Activated T-cell treated with anti-CD3 and anti-CD28 coated beads for 24 hours (primary cell): ENCODE measurements around the gene ZYG11A.

Experiments used
- DNase-seq: peaks from one replicate; pipeline ENCODE4 v3.0.0-alpha.2; 2020; ENCODE audit warnings: low read depth

Gene ZYG11A

DNA sequence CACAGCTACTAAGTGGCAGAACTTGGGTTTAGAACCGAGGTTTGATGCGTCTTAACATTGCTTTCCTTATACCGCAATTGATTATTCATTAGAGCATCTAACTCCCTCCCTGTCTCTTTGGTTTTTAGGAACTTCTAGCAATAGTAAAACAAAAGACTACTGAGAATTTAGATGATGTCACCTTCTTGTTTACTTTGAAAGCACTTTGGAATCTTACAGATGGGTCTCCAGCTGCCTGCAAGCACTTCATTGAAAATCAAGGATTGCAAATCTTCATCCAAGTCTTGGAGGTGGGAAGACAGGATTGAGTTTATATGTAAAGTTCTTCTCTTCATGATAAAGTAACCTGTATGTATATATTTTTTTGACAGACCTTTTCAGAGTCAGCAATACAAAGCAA lies 35.0 kb downstream of the ZYG11A start:
- DNase-seq, result no peak

DNA sequence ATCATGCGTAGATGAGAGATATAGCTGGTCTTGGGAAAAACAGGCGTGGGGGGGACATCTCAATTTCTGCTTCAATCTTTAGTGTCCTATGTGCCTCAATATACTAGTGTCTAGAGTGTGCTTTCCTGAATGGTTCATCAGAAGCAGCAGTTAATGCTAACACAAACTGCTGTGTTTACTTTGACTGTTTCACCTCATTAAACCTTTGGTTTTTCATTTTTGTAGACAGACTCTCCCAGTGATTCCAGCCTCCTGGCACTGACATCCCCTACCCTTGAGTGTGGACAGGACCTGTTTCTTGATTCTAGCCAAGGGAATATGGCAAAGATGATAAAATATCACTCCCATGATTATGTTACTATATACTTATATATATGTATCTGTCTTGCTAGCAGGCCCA lies 37.6 kb downstream of the ZYG11A start:
- no peak for DNase-seq

DNA sequence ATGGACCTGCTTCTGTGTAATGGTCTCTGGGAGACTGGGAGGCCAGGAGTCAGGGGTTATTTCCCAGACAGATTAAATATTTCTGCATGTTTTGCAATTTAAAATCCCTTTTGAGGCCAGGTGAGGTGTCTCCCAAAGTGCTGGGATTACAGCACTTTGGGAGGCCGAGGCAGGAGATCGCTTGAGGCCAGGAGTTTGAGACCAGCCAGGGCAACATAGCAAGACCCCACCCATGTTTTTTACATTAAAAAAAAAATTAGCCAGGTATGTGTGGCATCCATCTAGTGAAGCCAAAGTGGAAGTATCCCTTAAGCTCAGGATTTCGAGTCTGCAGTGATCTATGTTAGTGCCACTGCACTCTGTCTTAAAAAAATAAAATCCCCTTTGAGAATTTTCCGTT lies 44.9 kb downstream of the ZYG11A start:
- DNase-seq, result no peak

DNA sequence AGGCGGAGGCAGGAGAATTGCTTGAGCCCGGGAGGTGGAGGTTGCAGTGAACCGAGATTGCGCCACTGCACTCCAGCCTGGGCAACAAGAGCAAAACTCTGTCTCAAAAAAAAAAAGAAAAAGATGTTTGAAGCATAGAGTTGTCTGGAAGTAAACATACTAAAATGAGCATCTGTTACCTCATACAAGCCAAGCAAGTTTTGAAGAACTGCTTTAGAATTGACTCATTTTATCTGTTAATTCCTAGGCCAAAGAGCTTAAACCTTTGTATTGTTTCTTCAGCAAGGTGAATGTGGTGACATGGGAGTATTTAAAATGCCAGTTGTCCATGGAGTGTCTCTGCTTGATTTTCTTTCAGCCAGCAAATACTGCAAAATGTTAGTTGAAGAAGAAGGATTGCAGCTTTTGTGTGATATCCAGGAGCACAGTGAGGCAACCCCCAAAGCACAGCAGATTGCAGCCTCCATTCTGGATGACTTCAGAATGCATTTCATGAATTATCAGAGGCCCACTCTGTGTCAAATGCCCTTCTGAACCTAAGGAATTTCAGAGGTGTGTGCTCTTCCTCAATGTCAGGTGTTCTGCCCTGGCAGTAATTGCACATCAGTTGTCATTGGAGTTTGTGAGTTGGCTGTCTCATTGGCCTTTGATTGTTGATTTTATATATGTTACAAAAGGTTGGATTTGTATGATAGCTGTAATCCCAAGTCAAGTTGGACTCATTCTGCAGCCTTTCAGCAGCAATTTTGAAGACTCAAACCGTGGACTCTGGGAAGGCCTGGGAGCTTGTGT lies 50.1 kb downstream of the ZYG11A start:
- DNase-seq, result no peak

DNA sequence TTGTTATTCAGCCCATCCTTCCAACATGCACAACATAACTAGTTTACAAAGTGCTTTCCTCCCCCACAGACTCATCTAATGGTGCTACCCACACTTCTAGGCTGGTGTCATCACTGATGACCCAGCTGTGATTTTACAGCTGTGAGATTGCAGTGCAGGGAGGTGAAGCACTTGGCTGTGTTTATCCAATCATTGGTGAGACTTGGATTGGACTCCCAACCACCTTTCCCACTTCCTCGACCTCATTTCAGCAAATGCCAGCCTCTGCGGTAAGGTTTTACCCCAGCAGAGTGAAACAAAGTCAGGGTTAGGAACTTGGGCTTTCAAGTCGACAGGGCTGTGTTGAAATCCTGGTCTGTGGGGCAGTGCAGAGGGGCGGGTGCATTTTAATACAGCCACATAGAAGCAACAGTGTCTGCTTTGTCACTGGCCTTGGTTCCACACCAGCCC lies 56.9 kb downstream of the ZYG11A start:
- no peak for DNase-seq

DNA sequence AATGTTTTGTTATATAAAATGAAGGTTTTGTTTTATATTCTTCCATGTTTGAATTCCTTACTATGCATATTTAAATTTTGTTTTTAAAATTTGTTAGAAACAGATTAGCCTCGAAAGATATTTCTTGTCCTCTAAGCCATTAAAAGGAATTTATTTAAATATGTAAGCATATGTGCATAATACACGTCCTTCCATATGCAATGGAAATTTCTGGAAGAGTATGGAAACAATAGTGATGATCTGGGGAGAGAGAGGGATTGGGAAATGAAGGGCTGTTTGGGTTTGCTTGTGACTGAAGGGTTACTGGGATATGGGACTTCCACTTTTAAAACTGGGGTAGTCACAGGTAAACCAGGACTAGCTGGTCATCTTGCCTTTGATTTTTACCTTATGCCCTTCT lies 57.8 kb downstream of the ZYG11A start:
- DNase-seq, result no peak

DNA sequence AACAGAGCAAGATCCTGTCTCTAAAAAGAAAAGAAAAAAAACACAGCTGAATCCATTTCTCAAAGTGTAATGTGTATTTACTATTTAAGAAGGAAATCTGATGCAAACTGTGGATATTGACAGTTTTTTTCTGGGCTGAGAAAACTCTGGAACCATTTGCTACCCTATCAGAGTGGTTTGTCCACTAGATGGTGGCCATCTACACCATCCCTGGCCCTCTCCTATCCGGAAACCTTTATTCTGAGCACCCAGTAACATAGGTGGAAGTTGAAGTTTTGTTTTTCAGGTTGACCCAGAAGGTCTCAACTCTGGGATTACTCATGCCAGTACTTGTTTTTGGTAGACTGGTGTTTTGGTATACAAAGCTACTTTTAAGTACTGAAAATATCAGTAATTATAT lies 58.8 kb downstream of the ZYG11A start:
- DNase-seq, result no peak

DNA sequence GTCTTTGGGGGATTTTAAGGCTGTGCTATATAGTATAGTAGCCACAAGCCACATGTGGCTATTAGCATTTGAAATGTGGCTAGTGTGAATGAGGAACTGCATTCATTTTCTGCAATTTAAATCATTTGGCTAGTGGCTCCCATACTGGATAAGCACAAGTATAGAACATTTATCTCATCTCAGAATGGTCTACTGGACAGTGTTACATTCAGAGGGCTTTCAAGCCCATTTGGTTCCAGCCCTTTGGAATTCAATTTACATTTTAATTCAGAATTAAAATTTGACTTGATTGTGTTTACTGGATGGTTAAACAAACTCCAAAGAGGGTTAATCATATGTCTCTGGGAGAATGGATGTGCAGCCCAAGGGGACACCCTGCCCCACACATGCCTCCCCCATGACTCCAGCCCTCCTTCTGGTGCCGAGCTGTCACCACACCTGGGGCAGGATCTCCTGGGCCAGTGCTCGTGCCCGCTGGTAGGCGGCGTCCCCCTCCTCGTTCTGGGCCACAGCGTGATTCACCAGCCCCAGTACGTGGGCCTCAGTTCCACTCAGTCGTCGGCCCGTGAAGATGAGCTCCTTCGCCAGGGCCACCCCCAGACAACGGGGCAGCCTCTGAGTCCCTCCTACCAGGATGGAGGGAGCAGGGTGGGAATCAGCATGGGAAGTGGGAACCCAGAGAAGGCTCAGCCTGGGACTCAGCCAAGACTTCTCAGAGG lies 61.8 kb downstream of the ZYG11A start:
- no peak for DNase-seq

DNA sequence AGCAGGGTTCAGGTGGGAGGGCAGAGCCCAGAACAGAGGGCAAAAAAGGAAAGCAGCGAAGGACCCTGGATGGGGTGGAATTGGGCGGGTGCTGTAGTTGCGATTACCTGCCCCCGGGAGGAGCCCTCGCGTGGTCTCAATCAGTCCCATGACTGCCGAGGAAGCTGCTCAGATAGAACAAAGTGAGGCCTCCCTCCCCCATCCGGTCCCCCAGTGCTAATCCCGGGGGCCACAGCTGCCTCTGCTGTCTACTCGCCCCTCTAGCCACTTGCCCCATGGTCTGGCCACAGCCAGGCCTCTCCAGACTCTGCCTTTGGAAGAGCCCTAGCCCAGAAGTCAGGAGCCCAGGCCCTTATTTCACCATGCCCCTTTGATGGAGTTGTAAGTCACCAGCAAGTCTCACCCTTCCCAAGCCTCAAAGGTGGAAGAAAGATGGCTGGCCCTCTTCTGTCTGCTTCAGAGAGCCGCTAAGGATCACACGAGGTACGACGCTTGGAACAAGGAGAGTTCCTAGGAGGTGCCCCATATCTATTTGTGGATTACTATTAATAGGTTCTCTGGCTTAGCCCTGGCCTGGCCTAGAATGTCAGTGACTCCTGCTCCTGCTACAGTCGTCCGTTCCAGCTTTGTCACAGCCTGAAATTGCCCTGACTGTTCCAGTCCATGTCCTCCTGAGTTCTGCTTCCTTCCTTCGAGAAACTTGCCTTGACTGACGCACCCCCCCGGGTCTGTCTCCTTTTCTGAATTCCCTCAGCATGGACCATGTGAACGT lies 62.6 kb downstream of the ZYG11A start:
- DNase-seq, result no peak

DNA sequence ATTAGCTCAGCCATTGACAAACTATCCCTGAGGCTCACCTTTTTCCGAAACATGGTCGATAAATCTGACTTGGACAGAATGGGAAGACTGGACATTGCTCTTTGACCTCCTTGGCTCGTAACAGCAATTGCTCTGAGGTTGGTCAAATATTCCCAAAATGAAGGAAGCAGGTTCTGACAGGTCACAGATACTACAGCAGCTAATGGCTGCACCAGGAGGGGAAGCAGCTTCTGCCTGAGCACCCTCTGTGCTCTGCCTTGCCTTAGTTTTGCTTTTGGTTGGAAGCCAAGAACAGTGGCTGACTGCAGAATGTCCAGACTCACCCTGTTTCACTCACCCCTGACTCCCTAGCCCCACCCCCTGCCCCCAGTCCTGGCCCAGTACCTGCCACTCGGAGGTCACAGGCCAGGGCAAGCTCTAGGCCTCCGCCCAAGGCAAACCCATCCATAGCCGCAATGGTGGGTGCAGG lies 63.6 kb downstream of the ZYG11A start:
- no peak for DNase-seq

DNA sequence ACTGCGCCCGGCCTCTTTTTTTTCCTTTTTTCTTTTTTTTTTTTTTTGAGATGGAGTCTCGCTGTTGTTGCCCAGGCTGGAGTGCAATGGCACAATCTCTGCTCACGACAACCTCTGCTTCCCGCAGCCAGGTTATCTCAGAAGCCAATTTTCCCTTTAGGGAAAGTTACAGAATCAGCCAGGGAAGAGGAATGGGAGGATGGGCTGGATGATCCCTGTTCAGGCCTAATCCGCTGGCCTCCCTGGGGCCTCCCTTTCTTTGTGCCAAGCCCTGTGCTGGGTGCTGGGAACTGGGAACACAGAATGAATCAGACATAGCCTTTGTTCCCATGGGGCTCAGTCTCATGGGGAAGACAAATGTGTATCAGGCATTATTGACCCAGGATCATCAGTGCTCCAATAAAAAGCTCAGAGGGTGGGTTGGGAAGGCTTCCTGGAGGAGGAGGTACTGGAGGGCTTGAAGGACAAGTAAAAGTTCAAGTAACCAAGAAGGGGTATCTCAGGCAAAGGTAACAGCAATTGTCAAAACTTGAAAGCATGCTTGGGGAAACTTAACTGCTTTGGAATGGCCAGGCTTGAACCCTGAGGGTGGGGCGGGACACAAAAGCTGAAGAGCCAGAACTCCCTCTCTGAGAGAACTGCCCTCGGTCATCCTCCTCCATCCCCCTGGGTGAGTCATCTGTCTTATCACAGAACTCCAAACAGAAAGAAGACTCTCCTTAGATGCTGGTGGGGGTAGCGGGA lies 64.7 kb downstream of the ZYG11A start:
- no peak for DNase-seq

DNA sequence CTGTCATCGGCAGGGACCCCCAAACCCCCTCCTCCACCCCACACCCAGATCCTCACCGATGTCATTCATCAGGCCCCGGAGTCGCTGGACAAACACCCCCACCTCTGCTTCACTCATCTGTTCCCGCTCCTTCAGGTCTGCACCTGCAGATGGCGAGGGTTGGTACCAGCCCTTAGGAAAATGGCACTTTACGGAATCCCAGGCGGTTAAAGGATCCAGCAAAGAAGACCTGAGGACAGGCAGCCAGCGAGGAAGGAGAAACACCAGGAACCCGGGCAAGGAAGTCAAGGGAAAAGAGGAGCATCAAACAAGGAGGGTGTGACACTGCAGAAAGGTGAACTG lies 65.2 kb downstream of the ZYG11A start:
- DNase-seq, result no peak

DNA sequence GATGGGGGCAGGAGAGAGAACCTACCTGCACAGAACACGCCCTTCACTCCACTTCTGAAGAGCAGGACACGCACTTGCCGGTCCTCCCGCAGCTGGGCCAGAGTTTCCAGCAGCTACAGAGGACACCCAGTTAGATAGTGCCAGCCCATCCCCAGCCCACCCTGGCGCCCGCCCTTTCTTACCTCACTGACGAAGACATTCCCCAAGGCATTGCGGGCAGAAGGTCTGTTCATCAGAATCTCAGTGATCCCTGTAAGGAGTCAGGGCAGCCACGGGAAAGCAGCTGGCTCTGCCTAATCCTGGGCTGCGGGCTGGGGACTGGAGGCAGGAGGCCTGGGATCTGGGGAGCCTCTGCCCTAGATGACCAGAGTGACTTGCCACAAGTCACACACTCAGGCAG lies 69.0 kb downstream of the ZYG11A start:
- DNase-seq, result no peak

DNA sequence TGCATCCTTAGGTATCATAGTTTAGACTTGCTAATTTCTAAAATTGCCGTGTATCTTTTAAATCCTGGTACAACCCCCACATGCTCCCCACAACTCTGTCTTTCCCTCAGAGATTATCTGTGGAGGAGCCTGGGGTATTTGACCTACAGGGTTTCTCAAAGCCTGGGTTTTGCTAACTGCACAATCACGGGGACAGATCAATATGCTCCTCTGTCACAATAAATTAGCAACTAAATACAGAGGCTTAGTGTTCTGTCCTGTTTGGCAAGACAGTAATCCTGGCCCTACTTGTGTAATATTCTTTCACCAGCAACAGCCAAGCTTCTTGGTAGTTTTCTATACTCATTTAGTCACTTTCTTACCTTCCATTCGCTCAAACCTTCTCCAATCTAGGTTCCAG lies 70.5 kb downstream of the ZYG11A start:
- DNase-seq, result no peak

DNA sequence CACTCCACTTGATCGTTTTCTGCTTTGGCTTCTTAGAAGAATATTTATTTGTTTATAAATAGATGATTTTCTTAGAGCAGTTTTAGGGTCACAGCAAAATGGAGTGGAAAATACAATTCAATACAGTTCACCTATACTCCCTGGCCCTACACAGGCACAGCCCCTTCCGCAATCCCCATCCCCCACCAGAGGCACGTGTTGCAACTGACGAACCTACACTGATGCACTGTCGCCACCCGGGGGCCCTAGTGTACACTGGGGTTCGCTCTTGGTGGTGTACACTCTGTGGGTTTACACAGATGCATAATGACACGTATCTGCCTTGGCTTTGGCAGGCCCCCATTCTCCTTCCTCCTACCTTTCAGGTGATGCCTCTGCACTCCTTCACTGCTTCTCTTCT lies 71.0 kb downstream of the ZYG11A start:
- DNase-seq, result no peak

DNA sequence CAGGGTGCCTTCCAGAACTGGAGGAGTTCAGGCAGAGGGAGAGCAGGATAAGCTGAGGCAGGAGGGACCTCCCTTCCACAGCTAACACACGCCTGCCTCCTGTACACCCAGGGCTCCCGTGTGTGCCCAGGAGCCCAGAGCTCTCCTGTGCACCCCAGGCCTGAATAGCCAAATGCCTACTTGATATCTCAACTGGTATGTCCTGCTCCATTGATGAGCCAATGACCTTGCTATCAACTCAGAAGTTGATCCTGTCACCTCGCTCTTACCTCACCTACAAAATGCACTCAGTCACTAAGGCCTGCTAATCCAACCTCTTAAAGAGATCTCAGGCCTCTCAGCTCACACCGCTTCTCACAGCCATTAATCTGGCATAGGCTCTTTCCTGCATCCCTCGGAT lies 71.9 kb downstream of the ZYG11A start:
- no peak for DNase-seq

DNA sequence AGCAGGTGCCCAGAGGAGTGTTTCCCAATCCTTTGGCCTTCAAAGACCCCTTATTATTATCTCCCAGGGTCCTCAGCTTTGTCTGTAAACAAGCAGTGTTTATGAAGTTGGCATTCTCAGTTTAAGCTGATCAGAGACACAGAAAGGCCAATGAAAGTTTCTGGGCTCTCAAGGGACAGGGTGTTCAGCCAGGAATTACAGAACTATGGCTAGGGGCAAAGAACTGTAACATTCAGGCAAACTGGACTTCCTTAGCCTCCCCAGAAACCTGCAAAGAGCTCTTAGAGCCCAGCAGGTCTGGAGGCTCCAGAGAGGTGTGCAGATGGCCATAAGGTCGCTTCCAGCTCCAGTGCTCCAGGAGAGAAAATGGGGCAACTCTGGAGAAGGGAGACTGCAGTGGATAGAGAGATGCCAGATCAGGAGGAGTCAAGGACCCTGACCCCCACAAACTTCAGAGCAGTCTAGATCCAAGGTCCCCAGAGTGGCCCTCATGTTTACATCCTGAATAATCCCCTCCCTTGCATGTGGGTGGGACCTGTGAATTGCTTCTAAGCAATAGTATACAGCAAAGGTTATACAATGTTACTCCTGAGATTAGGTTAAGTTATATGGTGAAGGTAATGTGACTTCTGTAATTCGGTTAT lies 72.8 kb downstream of the ZYG11A start:
- no peak for DNase-seq

DNA sequence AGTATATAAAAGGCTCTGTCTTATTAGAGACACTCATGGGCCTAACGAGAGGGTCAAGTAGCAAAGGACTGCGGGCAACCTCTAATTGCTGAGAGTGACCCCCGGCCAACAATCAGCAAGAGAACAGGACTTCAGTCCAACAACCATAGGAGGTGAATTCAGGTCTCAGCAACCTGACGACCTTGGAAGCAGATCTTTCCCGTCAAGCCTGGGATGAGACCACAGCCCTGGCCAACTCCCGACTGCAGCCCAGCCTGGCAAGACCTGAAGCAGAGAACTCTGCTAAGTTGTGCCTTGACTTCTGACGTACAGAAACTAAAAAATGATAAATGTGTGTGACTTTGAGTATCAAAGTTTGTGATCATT lies 73.3 kb downstream of the ZYG11A start:
- DNase-seq, result no peak

DNA sequence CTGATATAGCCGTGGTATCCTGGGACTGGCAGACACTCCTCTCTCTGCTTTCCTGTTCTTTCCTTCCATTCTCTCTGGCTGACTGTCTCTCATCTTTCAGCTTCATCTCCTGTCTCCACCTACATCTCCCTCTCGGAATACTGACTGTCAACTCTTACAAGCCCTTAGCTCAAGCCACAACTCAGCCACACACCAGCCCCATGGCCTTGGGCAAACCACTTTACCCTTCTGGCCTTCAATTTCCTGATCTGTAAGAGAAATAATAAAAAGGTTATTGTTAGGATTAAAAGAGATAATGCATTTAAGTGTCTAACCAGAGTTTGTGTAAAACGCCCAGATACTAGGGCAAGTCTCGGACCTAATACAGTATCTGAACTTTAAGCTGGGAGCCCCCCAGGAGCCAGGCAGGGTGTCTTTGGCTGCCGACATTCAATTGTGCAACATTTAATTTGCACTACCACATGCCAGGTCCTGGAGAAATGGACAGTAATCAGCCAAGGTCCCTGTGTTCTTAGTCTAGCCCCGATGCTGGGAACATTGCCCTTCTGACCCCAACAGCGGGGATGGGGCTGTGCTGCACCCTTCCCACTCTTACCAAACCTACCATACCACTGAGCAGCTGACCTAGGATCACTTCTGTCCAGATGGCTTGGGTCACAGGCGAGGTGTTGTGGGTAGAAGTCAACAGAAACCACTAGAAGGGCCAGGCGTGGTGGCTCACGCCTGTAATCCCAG lies 73.8 kb downstream of the ZYG11A start:
- DNase-seq, result no peak

DNA sequence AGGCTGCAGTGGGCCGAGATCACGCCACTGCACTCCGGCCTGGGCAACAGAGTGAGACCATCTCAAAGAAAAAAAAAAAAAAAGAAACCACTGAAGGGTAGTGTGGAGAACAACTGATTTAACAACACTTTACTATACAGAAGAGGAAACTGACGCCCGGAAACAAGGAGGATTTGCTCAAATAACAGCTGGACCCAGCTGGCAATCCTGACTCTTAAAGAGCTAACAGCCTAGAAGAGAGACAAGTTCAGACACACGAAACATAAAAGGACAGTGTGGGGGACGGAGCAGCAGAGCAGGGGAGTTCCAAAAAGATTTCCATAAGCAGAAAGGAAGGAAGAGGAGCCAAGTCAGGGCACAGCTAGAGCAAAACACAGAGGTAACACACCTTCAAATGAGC lies 74.6 kb downstream of the ZYG11A start:
- no peak for DNase-seq

DNA sequence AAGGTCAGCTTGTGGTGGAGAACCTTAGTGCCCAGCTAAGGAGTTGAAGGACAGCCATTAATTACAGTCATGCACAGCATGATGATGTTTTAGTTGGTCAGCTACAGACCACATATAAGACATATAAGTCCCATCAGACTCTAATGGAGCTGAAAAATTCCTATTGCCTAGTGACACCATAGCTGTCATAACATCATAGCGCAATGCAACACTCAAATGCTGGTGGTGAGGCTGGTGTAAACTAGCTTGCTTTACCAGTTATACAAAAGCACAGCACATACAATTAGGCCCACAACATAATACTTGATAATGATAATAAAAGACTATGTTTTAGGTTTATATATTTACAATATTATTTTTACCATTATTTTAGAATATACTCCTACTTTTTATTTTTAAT lies 75.0 kb downstream of the ZYG11A start:
- no peak for DNase-seq
